ENCODE measurements around the gene ZNF230.

Gene ZNF230

DNA sequence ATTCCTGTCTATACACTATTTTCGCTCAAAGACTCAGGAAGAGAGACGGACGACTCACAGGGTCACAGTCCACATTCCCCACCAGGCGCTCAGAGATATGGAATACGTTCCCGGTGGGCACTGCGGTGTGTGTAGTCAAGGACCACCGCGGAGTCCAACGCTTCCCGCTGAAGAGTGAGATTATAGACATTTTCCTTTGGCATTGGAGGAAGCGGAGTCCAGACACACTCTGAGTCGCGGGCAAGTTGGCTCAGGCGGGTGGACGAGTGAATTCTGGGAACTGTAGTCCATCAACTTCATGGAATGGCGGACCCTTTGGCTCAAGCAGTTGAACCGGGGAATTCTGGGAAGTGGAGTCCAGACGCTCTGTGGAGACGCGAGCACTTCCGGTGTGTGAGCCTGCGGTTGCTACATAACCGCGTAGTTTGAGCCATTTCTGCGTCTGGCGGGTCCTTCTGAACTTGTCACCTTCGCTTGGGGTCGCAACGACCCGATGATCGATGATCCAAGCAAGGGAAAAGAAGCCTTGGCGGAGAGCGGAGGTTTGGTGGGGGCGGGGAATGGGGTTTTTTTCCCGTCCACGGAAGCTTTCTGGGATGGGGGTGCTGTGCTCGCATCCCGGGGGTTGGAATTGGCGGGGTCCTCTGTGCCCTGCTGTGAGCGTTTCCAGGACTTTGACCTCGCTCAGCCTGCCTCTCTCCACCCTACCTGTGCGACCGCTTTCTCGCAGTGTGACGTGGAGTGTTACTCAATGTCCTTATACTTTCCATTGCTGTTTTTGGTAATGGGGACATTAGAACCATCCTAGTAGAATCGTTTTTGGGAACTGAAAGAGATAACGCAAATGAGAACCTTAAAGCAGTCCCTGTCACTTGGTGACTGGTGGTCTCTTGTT lies at the start of gene ZNF230:
Gene ZNF230, plus strand, starts transcription at position 392 of the 895 bp plus-strand sequence. CDS start 4,122 bp downstream, outside the sequence.
- DNase-seq (ENCODE audit: low spot score), result peak; percentile 90

DNA sequence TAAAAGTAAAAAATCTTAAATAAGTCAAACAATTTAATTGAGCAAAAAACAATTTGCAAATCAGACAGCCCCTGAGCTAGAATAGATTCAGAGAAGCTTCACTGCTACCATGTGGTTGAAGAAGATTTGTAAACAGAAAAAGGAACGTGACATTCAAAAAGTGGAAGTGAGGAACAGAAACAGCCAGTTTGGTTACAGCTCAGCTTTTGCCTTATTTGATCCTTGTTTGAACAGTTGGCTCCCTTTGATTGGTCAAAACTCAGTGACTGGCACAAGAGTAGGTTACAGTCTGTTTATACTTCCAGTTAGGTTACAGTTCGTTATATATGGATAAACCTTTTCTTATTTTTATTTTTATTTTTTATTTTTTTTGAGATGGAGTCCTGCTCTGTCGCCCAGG lies 45.9 kb upstream of the ZNF230 start:
- DNase-seq (ENCODE audit: low spot score), result no peak

DNA sequence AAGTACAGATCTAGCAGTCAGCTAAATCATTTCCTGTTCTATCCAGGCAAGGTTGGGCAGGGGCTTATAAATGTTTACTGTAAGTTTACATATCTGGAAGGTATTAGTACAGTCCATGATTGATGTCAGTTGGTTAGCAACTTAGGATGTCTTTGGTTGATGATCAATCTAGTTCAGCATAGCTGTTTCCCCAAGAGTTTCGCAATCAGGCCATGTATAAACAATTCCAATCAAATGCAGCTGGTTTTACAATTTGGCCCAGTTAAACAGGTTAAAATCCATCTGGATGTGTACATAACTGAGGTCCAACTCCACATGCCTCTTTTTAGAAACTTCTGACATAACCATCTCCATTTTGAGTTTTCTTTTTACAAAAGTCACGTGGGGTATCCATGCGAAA lies 44.9 kb upstream of the ZNF230 start:
- DNase-seq (ENCODE audit: low spot score), result peak; percentile 59

DNA sequence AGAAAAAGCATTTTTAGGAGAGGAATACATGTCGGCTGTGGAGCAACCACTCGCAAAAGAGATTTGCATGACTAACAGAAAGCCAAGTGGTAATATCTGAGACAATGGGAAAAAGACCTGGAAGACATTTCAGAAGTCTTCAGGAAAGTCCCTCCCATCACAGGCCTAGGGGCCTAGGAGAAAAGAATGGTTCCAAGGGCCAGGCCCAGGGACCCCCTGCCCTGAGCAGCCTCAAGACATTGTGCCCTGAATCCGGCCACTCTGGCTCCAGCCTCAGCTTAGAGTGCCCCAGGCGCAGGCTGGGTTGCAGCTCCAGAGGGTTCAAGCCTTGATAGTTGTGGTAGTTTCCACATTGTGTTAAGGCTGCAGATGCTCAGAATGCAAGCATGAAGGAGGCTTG lies 42.3 kb upstream of the ZNF230 start:
- DNase-seq (ENCODE audit: low spot score), result no peak

DNA sequence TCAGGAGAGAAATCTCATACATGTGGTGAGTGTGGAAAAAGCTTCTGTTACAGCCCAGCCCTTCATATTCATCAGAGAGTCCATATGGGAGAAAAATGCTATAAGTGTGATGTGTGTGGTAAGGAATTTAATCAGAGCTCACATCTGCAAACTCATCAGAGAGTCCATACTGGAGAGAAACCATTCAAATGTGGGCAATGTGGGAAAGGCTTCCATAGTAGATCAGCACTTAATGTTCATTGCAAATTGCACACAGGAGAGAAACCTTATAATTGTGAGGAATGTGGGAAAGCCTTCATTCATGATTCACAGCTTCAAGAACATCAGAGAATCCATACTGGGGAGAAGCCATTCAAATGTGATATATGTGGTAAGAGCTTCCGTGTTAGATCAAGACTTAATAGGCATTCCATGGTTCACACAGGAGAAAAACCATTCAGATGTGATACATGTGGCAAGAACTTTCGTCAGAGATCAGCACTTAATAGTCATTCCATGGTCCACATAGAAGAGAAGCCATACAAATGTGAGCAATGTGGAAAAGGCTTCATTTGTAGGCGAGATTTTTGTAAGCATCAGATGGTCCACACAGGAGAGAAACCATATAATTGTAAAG lies 36.6 kb upstream of the ZNF230 start:
- no peak for DNase-seq (ENCODE audit: low spot score)

DNA sequence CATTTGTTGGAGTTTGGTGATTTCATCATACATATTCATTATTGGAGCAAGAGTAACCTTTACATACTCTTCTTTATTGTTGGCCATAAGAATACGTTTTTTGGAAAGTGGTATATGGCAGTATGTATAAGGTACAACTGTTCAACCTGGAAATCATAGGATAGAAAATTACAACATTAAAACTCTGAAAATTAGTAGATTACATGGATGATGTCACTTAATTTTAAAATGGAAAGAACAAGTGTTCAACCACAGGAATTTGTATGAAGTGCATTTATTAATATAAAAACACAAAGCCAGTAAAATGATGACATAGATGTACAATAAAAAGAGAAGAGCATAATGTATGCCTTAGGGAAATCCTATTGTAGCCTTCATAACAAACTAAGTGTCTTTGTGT lies 26.0 kb upstream of the ZNF230 start:
- DNase-seq (ENCODE audit: low spot score), result no peak

DNA sequence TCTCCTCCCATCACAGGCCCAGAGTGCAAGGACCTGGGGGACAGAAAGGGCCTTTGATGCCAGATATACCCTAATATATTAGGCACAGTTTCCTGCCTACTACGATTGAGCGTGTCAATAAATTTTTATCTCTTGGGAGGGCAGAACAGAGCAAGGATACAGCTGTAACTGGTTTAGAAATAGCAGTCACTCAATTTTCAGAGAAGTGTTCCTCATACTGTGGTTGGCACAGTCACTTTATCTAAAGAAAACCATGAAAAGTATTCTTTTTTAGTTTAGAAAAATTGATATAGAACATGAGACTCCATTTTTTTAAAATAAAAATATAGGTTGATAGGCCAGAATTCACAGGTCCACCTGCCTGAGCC lies 19.2 kb upstream of the ZNF230 start:
- DNase-seq (ENCODE audit: low spot score), result no peak

DNA sequence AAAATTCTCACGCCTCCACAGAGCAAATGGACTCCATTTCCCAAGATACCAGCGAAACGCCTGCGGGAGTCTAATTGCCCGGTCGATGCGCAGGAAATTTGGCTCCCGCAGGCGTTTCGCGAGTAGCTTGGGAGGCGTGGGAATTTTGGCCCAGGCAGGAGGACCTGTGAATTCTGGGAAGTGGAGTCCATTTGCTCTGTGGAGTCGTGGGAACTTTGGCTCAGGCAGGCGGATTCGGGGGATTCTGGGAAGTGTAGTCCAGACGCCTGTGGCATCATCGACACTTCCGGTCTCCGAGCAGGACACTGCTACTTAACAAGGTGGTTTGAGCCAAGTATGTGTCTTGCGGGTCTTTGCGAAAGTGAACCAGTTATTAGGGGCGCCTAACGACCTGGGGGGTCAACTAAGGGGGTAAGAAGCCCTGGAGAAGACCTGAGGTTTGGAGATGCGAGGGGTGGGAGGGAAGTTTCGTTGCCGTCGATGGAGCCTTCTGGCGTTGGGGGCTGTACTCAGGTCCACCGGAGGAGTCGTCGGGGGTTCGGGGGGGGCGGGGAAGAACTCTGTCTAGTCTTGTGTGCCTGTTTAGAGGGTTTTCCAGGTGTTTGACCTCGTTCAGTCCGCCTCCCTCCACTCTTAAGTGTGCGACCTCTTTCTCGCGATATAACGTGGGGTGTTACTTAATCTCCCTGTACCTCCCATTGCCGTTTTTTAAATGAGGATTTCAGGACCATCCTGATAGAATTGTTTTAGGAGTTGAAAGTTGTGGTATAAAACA lies 18.7 kb upstream of the ZNF230 start, which contains the start of gene ZNF155:
Gene ZNF155, plus strand, starts transcription at position 277 of the 775 bp plus-strand sequence. CDS start 4,356 bp downstream, outside the sequence.
- DNase-seq (ENCODE audit: low spot score), result peak; percentile 88

DNA sequence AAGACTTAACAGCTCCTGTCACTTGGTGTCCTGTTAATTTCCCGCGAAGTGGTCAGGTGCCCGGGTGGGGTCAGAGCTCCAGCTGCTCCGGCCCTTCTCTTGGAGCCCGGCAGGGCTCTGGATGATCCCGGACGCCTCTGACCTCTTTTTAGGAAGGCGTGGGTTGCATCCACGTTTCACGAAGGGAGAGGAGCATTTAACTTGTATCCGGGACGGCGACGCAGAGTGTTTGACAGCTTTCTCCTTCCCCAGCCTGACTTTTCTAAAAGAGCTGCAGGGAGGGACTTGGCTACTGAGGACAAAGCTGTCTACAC lies 18.1 kb upstream of the ZNF230 start:
- peak; percentile 7 for DNase-seq (ENCODE audit: low spot score)

DNA sequence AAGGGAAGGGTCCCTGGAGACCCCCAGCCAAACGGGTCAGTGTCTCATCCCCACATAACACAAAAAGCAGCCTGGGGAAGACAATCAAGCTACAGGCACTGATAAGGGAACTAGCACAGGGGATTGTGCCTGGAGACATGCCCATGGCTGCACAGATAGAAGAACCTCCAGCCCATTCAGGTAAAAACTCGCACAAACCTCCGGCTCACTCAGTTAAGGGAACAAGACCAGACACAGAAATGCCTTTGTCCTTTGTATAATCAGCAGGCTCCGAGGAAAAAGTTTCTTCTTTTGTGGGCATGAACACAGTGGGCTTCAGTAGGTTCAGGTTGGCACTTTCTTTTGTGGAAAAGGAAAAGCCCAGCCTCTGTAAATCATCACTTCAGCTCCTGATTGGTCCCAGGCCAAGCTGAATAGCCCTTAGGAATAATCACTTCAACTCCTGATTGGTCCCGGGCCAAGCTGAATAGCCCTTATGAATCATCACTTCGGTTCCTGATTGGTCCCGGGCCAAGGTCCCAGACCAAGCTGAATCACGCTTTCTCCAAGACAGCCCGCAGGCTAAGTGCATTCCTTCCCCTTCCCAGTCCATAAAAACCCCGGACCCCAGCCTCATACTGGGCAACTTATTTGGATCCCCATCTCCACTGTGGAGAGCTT lies 5.0 kb upstream of the ZNF230 start:
- DNase-seq (ENCODE audit: low spot score), result peak; percentile 12

DNA sequence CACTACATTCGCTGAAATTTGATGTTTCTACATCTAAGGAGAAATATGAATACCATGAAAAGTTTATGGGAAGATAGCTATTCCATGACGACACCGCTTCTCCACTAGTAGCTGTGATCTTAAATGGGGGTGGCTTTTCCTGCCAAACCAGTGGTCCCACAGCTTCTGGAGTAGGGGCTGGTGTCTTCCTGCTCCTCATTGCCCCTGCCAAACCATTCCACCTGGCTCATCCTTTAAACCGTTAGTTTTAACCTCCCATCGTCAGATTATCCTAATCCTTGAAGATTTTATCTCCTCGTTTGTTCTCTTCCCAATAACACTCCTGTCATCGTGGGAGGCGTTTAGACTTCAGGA lies 568 bp upstream of the ZNF230 start:
- no peak for DNase-seq (ENCODE audit: low spot score)

DNA sequence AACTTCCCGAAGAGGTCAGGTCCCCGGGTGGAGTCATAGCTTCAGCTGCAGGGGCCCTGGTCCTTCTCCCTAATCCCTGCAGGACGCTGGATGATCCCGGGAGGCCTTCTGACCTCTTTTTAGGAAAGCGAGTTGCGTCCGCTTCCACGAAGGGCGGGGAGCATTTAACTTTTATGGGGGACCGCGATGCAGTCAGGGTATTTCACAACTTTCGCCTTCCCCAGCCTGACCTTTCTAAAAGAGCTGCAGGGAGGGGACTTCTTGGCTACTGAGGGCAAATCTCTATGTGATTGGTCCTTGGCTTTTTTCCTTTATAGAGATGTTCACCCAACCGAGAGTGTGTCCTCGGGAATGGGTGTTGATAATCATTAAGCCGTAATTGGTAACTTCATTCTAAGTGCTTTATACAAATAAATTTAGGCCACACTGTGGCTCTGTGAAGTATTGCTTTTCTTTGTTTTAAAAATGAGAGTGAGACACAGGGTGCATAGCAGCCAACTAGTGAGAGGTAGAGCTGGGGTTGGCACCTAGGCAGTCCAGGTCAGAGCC lies 778 bp downstream of the ZNF230 start:
- DNase-seq (ENCODE audit: low spot score), result peak; percentile 7

DNA sequence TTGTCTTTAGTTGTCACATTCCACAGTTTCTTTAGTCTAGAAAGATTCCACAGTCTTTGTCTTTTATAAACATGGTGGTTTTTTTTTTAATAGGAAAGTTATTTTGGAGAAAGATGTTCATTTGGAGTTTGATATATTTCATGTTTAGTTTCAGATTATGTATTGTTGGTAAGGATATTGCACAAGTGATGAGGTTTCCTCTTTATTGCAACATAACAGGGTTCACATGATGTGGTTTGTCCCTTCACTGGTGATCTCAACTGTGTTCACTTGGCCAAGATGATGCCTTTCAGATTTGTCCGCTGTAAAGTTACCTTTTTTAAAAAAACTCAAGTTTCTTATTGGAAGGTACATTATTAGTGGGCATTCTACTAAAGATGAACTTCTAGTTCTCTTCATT lies 3.2 kb downstream of the ZNF230 start:
- DNase-seq (ENCODE audit: low spot score), result no peak

DNA sequence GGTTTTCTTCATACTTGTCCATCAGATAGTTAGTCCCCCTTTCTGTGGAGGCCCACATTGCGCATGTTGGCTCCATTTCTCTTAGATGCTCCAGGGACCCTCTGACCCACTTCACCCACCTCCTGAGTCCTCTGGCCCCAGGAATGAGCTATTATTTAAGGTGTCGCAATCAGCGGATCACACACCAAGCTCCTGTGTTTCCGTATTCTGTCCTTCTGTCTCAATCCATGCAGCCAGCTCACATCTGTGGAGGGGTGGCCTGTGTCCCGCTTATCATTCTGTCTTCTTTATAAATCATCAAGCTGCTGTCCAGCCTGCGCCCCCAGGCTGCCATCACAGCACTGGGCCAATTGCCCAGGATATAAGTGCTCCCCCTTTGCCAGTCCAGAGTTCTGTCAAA lies 4.7 kb downstream of the ZNF230 start:
- DNase-seq (ENCODE audit: low spot score), result no peak

DNA sequence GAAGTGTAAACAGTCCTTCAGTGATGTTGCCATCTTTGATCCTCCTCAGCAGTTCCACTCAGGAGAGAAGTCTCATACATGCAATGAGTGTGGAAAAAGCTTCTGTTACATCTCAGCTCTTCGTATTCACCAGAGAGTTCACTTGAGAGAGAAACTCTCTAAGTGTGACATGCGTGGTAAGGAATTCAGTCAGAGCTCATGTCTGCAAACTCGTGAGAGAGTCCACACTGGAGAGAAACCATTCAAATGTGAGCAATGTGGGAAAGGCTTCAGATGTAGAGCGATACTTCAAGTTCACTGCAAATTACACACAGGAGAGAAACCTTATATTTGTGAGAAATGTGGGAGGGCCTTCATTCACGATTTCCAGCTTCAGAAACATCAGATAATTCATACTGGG lies 7.7 kb downstream of the ZNF230 start:
- DNase-seq (ENCODE audit: low spot score), result no peak

DNA sequence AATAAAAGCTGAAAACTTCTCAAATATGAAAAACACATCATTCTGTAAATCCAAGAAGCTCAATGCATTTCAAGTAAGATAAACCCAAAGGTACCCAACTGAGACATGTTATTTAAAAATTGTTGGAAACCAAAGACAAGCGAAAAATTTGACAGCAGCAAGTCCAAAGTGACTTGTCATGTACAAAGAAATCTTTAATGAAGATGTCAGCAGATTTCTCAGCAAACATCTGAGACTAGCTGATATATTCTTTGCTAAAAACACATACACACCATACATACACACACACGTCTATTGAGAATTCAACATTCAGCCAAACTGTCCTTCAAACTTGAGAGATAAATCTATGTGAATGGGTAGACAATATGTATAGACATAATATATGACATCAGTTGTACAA lies 16.7 kb downstream of the ZNF230 start:
- DNase-seq (ENCODE audit: low spot score), result no peak

DNA sequence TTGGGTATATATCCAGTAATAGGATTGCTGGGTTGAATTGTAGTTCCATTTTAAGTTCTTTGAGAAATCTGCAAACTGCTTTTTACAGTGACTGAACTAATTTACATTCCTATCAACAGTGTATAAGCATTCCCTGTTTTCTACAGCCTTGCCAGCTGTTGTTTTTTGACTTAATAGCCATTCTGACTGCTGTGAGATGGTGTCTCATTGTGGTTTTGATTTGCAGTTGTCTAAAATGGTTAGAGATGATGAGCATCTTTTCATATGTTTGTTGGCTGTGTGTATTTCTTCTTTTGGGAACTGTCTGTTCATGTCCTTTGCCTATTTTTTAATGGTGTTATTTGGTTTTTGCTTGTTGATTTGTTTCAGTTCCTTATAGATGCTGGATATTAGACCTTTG lies 18.5 kb downstream of the ZNF230 start:
- DNase-seq (ENCODE audit: low spot score), result no peak

DNA sequence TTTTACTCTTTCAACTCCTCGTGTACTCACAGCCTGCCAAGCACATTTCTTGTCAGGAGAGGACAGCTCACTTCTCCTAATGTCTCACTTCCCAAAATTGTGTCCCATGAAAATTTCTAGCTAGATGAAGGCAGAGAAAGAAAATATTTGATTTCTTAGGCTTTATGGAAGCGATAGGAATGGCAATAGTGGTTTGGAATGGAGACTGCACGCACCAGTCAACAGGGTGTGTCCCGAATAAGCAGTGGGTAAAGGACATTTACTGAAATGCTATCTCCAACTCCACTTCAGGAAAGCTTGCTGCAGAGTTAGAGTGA lies 22.1 kb downstream of the ZNF230 start:
- DNase-seq (ENCODE audit: low spot score), result no peak

DNA sequence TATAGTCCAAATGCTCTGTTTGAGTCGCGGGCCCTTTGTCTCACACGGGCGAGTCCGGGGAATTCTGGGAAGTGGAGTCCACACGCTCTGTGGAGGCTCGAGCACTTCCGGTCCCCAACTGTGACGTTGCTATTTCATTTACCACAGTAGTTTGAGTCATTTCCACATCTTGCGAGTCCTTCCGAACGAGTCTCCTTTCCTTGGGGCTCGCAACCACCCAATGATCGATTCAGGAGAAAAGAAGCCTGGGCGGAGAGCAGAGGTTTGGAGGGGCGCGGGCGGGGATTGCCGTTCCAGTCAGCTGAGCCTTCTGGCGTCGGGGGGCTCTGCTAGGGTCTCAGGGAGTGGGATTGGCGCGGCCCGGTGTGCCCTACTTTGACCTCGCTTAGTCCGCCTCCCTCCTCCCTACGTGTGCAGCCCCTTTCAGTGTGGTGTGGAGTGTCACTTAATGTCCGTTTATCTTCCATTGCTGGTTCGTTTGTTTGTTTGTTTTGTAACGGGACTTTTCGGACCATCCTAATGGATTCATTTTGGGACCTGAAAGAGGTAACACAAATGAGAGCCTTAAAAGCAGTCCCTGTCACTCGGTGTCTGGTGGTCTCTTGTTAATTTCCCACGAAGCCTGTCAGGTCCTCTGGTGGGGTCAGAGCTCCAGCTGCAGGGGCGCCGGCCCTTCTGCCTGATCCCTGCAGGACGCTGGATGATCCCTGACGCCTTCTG lies 22.6 kb downstream of the ZNF230 start, which contains the start of gene ZNF222:
Gene ZNF222, plus strand, starts transcription at position 163 of the 720 bp plus-strand sequence. Its CDS starts 58 bp downstream, at position 221.
- DNase-seq (ENCODE audit: low spot score), result peak; percentile 81

DNA sequence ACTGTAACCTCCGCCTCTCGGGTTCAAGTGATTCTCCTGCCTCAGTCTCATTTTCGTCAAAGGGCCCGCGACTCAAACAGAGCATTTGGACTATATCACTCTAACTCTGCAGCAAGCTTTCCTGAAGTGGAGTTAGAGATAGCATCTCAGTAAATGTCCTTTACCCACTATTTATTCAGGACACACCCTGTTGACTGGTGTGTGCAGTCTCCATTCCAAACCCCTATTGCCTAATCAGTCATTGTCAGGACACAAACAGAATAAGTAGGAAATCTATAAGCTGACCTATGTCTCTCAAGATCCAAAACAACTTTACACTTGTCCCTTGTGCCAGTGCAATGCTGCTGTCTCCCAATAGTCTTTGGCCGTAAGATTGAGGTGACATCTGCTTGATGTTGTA lies 23.9 kb downstream of the ZNF230 start:
- no peak for DNase-seq (ENCODE audit: low spot score)

DNA sequence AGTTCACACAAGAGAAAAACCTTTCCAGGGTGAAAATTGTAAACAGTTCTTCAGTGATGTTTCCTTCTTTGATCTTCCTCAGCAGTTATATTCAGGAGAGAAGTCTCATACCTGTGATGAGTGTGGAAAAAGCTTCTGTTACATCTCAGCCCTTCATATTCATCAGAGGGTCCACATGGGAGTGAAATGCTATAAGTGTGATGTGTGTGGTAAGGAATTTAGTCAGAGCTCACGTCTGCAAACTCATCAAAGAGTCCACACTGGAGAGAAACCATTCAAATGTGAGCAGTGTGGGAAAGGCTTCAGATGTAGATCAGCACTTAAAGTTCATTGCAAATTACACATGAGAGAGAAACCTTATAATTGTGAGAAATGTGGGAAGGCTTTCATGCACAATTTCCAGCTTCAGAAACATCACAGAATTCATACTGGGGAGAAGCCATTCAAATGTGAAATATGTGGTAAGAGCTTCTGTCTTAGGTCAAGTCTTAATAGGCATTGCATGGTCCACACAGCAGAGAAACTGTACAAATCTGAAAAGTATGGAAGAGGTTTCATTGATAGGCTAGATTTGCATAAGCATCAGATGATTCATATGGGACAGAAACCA lies 29.3 kb downstream of the ZNF230 start:
- no peak for DNase-seq (ENCODE audit: low spot score)

Data from AG08396 (cell line).